Fibroblast of villous mesenchyme (primary cell): ENCODE measurements around the gene FCHSD1. TPM values are rescaled to one million over a fixed set of nuclear protein-coding genes. Genes with fewer than 3 reads are reported as not detected.
A peak's percentile ranks its signal among the peaks of the same experiment; 100 is the strongest.

Source experiments
- DNase-seq: peaks from one replicate; pipeline ENCODE4 v3.0.0-alpha.2; 2010; ENCODE audit warnings: low read depth
- H3K4me3 ChIP-seq: 2 replicates; pipeline ENCODE4 v1.5.1; 2011; ENCODE audit warnings: low read depth, mild to moderate bottlenecking, low read length
- CTCF ChIP-seq: IDR thresholded peaks from 2 replicates; pipeline ENCODE4 v1.5.1; 2012; ENCODE audit warnings: low read depth, mild to moderate bottlenecking, low read length; ENCODE audit not compliant: insufficient read depth
- total RNA-seq: library from RNA; depleted of rRNA; stranded (reverse); fragments of >200 nt; gene quantifications from 2 replicates; pipeline ENCODE4 v1.2.3, GENCODE V29; 2012

Gene FCHSD1
- total RNA-seq, 1 donor = 24.2 TPM

GRCh38 chr5:141692533-141692888, 41.3 kb upstream of the FCHSD1 start:
- no peak for DNase-seq
- TF ChIP-seq CTCF = no peak
- H3K4me3 ChIP-seq = peak overlapping the region; percentile 57

- peak overlapping the region; percentile 57 for H3K4me3 ChIP-seq
- TF ChIP-seq CTCF = peak; percentile 95
- peak; percentile 75 for DNase-seq
These were observed 40.8 kb upstream of the FCHSD1 start for GRCh38 chr5:141691867-141692532.

- no peak overlapping the region for H3K4me3 ChIP-seq
- no peak for DNase-seq
- TF ChIP-seq CTCF = no peak
These were observed 40.2 kb upstream of the FCHSD1 start for GRCh38 chr5:141691286-141691866.

- DNase-seq = no peak
- no peak overlapping the region for H3K4me3 ChIP-seq
- no peak for TF ChIP-seq CTCF
These were observed 35.6 kb upstream of the FCHSD1 start for GRCh38 chr5:141686648-141687416.

GRCh38 chr5:141685591-141685990, 34.4 kb upstream of the FCHSD1 start:
- TF ChIP-seq CTCF = no peak
- H3K4me3 ChIP-seq = no peak overlapping the region
- no peak for DNase-seq

- TF ChIP-seq CTCF = no peak
- H3K4me3 ChIP-seq = no peak overlapping the region
- no peak for DNase-seq
These were observed 32.5 kb upstream of the FCHSD1 start for GRCh38 chr5:141683596-141684141.
